Measurements from ENCODE around the gene TSPAN5. TPM values are rescaled to one million over a fixed set of nuclear protein-coding genes. Genes with fewer than 3 reads are reported as not detected.
A peak's percentile ranks its signal among the peaks of the same experiment; 100 is the strongest.

Gene TSPAN5
- total and polyA plus RNA-seq, 2 of the 4 experiments (the other 2 are of a cell fraction): 64.8 to 79.6 TPM

DNA sequence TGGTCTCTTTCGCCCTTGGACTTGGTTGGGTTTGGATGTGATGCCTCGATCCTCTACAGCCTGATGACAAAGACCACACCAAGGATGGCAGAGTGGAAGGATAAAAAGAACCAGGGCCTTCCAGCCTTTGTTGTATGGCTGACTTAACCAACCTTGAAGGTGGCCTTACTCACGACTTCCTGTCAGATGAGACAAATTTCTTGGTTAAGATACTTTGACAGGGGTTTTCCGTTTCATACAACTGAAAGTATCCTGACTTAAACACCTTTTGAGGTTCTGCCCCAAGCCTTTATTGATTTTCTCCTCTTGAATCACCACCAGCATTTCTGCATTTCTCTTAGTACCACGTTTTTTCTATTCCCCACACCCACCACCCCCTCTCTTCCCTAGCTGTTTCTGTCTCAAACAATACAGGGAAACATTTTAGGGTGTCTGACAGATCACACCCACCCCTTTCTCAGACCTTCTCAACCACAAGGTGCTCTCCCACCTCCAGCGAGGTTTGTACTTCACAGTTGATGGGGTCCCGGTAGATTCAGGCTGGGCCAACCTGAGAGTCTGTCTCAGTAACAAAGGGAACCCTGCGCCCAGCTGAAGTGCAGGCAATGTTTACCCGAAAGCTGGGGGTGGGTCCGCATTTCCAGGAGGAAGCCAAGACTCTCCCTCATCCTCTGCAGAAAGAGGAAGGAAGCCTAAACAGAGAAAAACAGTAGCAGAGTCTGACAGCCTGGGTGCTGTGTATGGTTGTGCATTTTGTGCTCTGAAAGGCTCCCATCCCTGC is 5.0 kb upstream of the TSPAN5 start:
- no peaks in the 10 kb centered on the region for H3K27me3 ChIP-seq (ENCODE audit: control insufficient read depth, insufficient read depth, low read length)
- H3K18ac ChIP-seq (ENCODE audit: low read depth, low read length): no peak overlapping the region
- H2AFZ ChIP-seq (replicated peaks; ENCODE audit: low read length, poor library complexity): no peak overlapping the region
- H3K4me3 ChIP-seq (ENCODE audit: insufficient read depth, low read depth, low read length): no peak overlapping the region
- POLR2A ChIA-PET (ENCODE audit: unreplicated experiment): no interaction called here
- no peak overlapping the region for H3K14ac ChIP-seq (replicated peaks; ENCODE audit: low read depth, low read length)
- in situ Hi-C loops (cut with MboI; ENCODE audit: low sequenced_read_pairs) (loop anchor here (10.0 to 25.0 kb wide), 3 partner anchors 391 to 501 kb away; partner anchors contain the start of gene RAP1GDS1), dilution Hi-C loops (cut with HindIII; ENCODE audit: low sequenced_read_pairs, unreplicated experiment) (no loop called here), intact Hi-C loops (cut with micrococcal nuclease) (no loop called here)
- no peak overlapping the region for H3K23ac ChIP-seq (ENCODE audit: low read depth, low read length)
- no peak overlapping the region for H3K27ac ChIP-seq (ENCODE audit: insufficient read depth, low read length)
- DNase-seq (no peak), ATAC-seq (ENCODE audit: low read depth) (no peak)
- H2AK9ac ChIP-seq (replicated peaks; ENCODE audit: low read depth, low read length, poor library complexity): no peak overlapping the region
- CTCF ChIA-PET: no interaction called here
- no peak overlapping the region for H2BK20ac ChIP-seq (ENCODE audit: low read depth, low read length)
- peaks cover 7% of the 10 kb centered on the region for H3K9me1 ChIP-seq (ENCODE audit: insufficient read depth, low read length)
- no peak overlapping the region for H4K8ac ChIP-seq (ENCODE audit: low read depth in 2 of 2, low read length in 2 of 2)
- 67% methylated on average over 1 of the region's 10 CpGs; no CpG with 5 or more reads in 1 of the 2 experiments for WGBS, 2 experiments (ENCODE audit: extremely low coverage in 2 of 2, insufficient read length in 1 of 2)
- no peak overlapping the region for H4K5ac ChIP-seq (ENCODE audit: low read depth, low read length)
- no peak overlapping the region for H2BK5ac ChIP-seq (ENCODE audit: low read depth, low read length, poor library complexity, severe bottlenecking)
- H3K4me2 ChIP-seq (ENCODE audit: low read depth, low read length): no peak overlapping the region
- H2AK5ac ChIP-seq (ENCODE audit: low read depth, low read length): peak overlapping the region; percentile 47; the same call in 1 of the 2 replicates
- H3K56ac ChIP-seq (ENCODE audit: extremely low read depth, insufficient read depth, low read length): no peak overlapping the region
- H4K20me1 ChIP-seq (ENCODE audit: insufficient read depth, low read length): 0 out of 2 replicates have a peak, but pooled peaks cover 4% of the 10 kb centered on the region
- peaks cover 6 to 19% of the 10 kb centered on the region in 2 experiments; a peak in 3 of 4 replicates for H3K79me1 ChIP-seq (ENCODE audit: low read depth in 1 of 2, low read length in 2 of 2)
- H3K9ac ChIP-seq (ENCODE audit: low read depth, low read length): no peak overlapping the region
- H3K36me3 ChIP-seq (ENCODE audit: control insufficient read depth, insufficient read depth, low read length): no peaks in the 10 kb centered on the region
- H2BK15ac ChIP-seq (ENCODE audit: low read depth, low read length): no peak overlapping the region
- H2BK120ac ChIP-seq (ENCODE audit: low read depth, low read length): no peak overlapping the region
- no peak overlapping the region for H4K91ac ChIP-seq (ENCODE audit: insufficient read depth, low read depth, low read length)
- H3K4ac ChIP-seq (ENCODE audit: low read depth, low read length): no peak overlapping the region
- H3K4me1 ChIP-seq (ENCODE audit: control insufficient read depth, insufficient read depth, low read length): peaks cover 9% of the 10 kb centered on the region
- H3K9me3 ChIP-seq (ENCODE audit: control insufficient read depth, insufficient read depth, low read length): no peaks in the 10 kb centered on the region
- no TSS peak for BruUV-seq (replicated peaks)
- TF ChIP-seq RAD21 (IDR thresholded peaks at IDR 0.05; ENCODE audit: low read length) (no peak), RFX5 (IDR thresholded peaks at IDR 0.05; ENCODE audit: low read depth, low read length) (no peak), NFE2L2 (IDR thresholded peaks at IDR 0.05; ENCODE audit: low read depth, low read length) (no peak), MAFK (IDR thresholded peaks at IDR 0.05; ENCODE audit: low read depth, low read length) (no peak), RCOR1 (IDR thresholded peaks at IDR 0.05; ENCODE audit: insufficient replicate concordance, low read length) (no peak), SMC3 (IDR thresholded peaks at IDR 0.05; ENCODE audit: low read depth, low read length) (no peak), CHD1 (IDR thresholded peaks at IDR 0.05; ENCODE audit: low read depth, low read length) (no peak), CTCF (conservative IDR thresholded peaks at IDR 0.05; ENCODE audit: low read depth, low read length) (no peak), CEBPB (IDR thresholded peaks at IDR 0.05; ENCODE audit: low read depth, low read length) (no peak), FOS (IDR thresholded peaks at IDR 0.05; ENCODE audit: low read depth, low read length) (no peak), POLR2A (IDR thresholded peaks at IDR 0.05; ENCODE audit: low read depth, low read length) (no peak), MXI1 (IDR thresholded peaks at IDR 0.05; ENCODE audit: borderline replicate concordance, low read depth, low read length) (no peak), MAZ (IDR thresholded peaks at IDR 0.05; ENCODE audit: borderline replicate concordance, low read depth, low read length) (no peak)
- TF ChIP-seq, protein P1, sequence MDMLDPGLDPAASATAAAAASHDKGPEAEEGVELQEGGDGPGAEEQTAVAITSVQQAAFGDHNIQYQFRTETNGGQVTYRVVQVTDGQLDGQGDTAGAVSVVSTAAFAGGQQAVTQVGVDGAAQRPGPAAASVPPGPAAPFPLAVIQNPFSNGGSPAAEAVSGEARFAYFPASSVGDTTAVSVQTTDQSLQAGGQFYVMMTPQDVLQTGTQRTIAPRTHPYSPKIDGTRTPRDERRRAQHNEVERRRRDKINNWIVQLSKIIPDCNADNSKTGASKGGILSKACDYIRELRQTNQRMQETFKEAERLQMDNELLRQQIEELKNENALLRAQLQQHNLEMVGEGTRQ (IDR thresholded peaks at IDR 0.05; ENCODE audit: low read depth, low read length): no peak
- TF ChIP-seq, protein P2, sequence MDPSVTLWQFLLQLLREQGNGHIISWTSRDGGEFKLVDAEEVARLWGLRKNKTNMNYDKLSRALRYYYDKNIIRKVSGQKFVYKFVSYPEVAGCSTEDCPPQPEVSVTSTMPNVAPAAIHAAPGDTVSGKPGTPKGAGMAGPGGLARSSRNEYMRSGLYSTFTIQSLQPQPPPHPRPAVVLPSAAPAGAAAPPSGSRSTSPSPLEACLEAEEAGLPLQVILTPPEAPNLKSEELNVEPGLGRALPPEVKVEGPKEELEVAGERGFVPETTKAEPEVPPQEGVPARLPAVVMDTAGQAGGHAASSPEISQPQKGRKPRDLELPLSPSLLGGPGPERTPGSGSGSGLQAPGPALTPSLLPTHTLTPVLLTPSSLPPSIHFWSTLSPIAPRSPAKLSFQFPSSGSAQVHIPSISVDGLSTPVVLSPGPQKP (IDR thresholded peaks at IDR 0.05; ENCODE audit: borderline replicate concordance, low read depth, low read length): no peak

Data from IMR-90 (cell line).